SK-N-SH treated with all-trans-retinoic acid at 6 μM for 48 hours (cell line): Measurements from ENCODE around the gene KRT85.

Experiments used
- ATAC-seq: fragments of 200-7000 bp; cut with Tn5 transposase; 3 replicates; pipeline ENCODE4 v1.9.1; 2020; ENCODE audit warnings: mild to moderate bottlenecking, moderate library complexity
- ARNTL ChIP-seq: fragments of 450-650 bp; formaldehyde crosslinking; IDR thresholded peaks from 2 replicates; pipeline ENCODE4 v1.5.0; 2020; ENCODE audit warnings: low read depth, mild to moderate bottlenecking, moderate library complexity, borderline replicate concordance
- BACH2 ChIP-seq: fragments of 250-450 bp; sonication (Bioruptor Pico); IDR thresholded peaks from 2 replicates; pipeline ENCODE4 v1.9.0; 2021; ENCODE audit warnings: mild to moderate bottlenecking, borderline replicate concordance
- CSDC2 ChIP-seq: fragments of 250-450 bp; sonication (Bioruptor Pico); IDR thresholded peaks from 2 replicates; pipeline ENCODE4 v1.5.0; 2020; ENCODE audit warnings: mild to moderate bottlenecking, moderate library complexity
- ESRRG ChIP-seq: fragments of 250-450 bp; sonication (Bioruptor Pico); IDR thresholded peaks from 2 replicates; pipeline ENCODE4 v1.6.1; 2021; ENCODE audit warnings: mild to moderate bottlenecking
- GLIS3 ChIP-seq: fragments of 250-450 bp; sonication (Bioruptor Pico); IDR thresholded peaks from 2 replicates; pipeline ENCODE4 v1.5.0; 2020; ENCODE audit warnings: mild to moderate bottlenecking, moderate library complexity
- ISL1 ChIP-seq: fragments of 250-450 bp; sonication (Bioruptor Pico); IDR thresholded peaks from 2 replicates; pipeline ENCODE4 v2.1.2; 2022; ENCODE audit warnings: mild to moderate bottlenecking, moderate library complexity
- OSR1 ChIP-seq: fragments of 250-450 bp; sonication (Bioruptor Pico); IDR thresholded peaks from 2 replicates; pipeline ENCODE4 v1.8.0; 2022; ENCODE audit warnings: moderate library complexity, mild to moderate bottlenecking, inconsistent platforms
- PPARA ChIP-seq: fragments of 250-450 bp; sonication (Bioruptor Pico); IDR thresholded peaks from 2 replicates; pipeline ENCODE4 v1.5.0; 2020; ENCODE audit warnings: mild to moderate bottlenecking, borderline replicate concordance
- RARB ChIP-seq: fragments of 250-450 bp; sonication (Bioruptor Pico); IDR thresholded peaks from 2 replicates; pipeline ENCODE4 v1.8.0; 2021; ENCODE audit warnings: mild to moderate bottlenecking, moderate library complexity
- SNAI2 ChIP-seq: fragments of 250-450 bp; sonication (Bioruptor Pico); IDR thresholded peaks from 2 replicates; pipeline ENCODE4 v1.5.0; 2020; ENCODE audit warnings: mild to moderate bottlenecking, moderate library complexity
- TCF4 ChIP-seq: fragments of 250-450 bp; sonication (Bioruptor Pico); IDR thresholded peaks from 2 replicates; pipeline ENCODE4 v1.8.0; 2021; ENCODE audit warnings: mild to moderate bottlenecking, moderate library complexity, borderline replicate concordance
- TOX ChIP-seq: fragments of 250-450 bp; sonication (Bioruptor Pico); IDR thresholded peaks from 2 replicates; pipeline ENCODE4 v1.8.0; 2021; ENCODE audit warnings: mild to moderate bottlenecking, moderate library complexity, borderline replicate concordance
- ZC3H10 ChIP-seq: fragments of 250-450 bp; sonication (Bioruptor Pico); IDR thresholded peaks from 2 replicates; pipeline ENCODE4 v1.5.1; 2021; ENCODE audit warnings: mild to moderate bottlenecking, moderate library complexity
- ZFP3 ChIP-seq: fragments of 250-450 bp; sonication (Bioruptor Pico); IDR thresholded peaks from 2 replicates; pipeline ENCODE4 v1.5.0; 2020; ENCODE audit warnings: mild to moderate bottlenecking, moderate library complexity
- ZFP30 ChIP-seq: fragments of 450-650 bp; formaldehyde crosslinking; IDR thresholded peaks from 2 replicates; pipeline ENCODE4 v1.5.0; 2022; ENCODE audit warnings: mild to moderate bottlenecking, moderate library complexity
- ZNF565 ChIP-seq: fragments of 450-650 bp; formaldehyde crosslinking; conservative IDR thresholded peaks from 2 replicates; pipeline ENCODE4 v1.5.0; 2020; ENCODE audit warnings: low read depth, mild to moderate bottlenecking, moderate library complexity
- ZNF8 ChIP-seq: fragments of 450-650 bp; formaldehyde crosslinking; IDR thresholded peaks from 2 replicates; pipeline ENCODE4 v1.5.0; 2020; ENCODE audit warnings: mild to moderate bottlenecking, moderate library complexity
- TF ChIP-seq, protein P1 (sequence below): fragments of 250-450 bp; sonication (Bioruptor Pico); IDR thresholded peaks from 2 replicates; pipeline ENCODE4 v1.8.0; 2020; ENCODE audit warnings: mild to moderate bottlenecking, moderate library complexity, borderline replicate concordance
- TF ChIP-seq, protein P2 (sequence below): fragments of 250-450 bp; sonication (Bioruptor Pico); IDR thresholded peaks from 2 replicates; pipeline ENCODE4 v1.5.0; 2020; ENCODE audit warnings: mild to moderate bottlenecking, moderate library complexity
- TF ChIP-seq, protein P3 (sequence below): fragments of 250-450 bp; sonication (Bioruptor Pico); IDR thresholded peaks from 2 replicates; pipeline ENCODE4 v1.8.0; 2021; ENCODE audit warnings: low read depth, mild to moderate bottlenecking, moderate library complexity, borderline replicate concordance
- TF ChIP-seq, protein P4 (sequence below): fragments of 250-450 bp; sonication (Bioruptor Pico); IDR thresholded peaks from 2 replicates; pipeline ENCODE4 v1.5.1; 2021; ENCODE audit warnings: mild to moderate bottlenecking, moderate library complexity

The KRT85 gene

DNA sequence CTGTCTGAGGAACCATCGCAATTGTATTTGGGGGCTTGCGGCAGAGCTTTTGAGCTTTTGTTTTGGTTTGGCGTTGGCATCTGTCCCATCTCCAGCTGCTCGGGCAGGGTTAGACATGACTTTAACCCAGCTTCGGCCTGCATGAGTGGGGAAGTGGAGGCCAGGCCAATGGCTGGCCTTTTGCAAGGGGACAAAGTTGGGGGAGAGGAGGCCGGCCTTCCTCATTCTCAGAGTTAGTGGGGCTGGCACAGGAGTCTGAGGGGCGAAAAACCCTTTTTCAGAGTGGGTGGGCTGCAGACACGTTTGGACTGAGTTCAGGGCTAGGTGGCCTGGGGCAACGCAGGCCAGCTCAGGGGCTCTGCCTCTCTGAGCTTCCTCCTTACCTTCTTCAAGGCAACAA lies 33.6 kb upstream of the KRT85 start (continued):
- TF ChIP-seq ZFP30 (CRISPR knock-in tag) = no peak
- TF ChIP-seq RARB = no peak
- no peak for TF ChIP-seq ISL1 (CRISPR knock-in tag)

DNA sequence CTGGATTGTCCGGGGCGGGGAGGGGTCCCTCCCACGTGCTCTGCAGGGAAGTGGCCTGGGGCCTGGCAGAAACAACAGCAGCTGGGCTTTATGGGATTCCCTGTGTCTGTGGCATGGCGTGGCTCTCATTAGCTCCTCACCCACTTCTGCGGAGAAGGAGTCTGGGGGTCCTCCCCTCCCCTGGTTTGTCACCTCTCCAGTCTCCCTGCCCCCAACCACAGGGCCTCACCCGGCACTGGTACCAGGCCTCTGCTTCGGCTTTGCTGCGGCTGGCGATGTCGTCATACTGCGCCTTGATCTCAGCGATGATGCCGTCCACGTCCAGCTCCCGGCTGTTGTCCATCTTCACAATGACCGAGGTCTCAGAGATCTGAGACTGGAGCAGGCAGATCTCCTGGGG lies 32.5 kb upstream of the KRT85 start:
- no peak for ATAC-seq

DNA sequence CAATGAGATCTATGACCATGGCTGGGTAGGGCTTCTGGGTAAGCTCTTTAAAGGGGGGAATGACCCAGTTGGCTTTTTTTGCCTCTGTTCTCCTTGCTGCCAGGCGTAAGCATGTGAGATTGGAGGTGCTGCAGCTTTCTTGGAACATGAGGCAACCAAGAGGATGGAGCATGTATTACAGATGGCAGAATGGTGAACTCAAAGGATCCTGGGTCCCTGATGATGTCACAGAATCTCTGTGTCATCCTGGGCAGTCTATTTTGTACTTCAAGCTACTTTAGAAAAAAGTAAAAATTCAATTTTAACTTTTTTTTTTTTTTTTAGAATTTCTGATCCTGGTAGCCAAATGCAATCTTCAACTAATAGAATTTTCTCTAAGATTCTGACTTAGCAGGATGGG lies 30.9 kb upstream of the KRT85 start:
- ATAC-seq = no peak

More for the DNA sequence above, 32.5 kb upstream of the KRT85 start:
- no peak for TF ChIP-seq BACH2 (CRISPR knock-in tag)

DNA sequence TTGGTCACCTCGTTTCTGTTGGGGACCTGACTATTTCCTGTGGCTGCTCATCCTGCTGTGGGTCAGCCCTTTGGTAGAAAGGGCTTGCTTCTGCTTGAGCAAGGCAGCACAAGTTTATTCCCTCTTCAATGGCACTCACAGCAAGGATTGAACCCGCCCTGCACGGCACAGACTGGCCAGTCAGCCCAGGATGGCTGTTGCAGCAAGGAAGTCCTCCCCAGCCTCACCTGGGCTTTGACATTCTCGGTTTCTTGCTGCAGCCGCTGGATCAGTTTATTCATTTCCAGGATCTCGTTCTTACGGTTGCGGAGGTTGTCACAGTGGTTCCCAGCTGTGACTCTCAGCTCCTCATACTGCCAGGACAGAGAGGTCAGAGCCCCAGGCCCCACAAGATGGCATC lies 29.4 kb upstream of the KRT85 start:
- ATAC-seq = no peak
- no peak for TF ChIP-seq SNAI2
- TF ChIP-seq ZFP30 (CRISPR knock-in tag) = no peak
- TF ChIP-seq ZNF565 (CRISPR knock-in tag) = no peak
- no peak for TF ChIP-seq ARNTL (CRISPR knock-in tag)
- no peak for TF ChIP-seq CSDC2 (CRISPR knock-in tag)
- TF ChIP-seq, protein P1, sequence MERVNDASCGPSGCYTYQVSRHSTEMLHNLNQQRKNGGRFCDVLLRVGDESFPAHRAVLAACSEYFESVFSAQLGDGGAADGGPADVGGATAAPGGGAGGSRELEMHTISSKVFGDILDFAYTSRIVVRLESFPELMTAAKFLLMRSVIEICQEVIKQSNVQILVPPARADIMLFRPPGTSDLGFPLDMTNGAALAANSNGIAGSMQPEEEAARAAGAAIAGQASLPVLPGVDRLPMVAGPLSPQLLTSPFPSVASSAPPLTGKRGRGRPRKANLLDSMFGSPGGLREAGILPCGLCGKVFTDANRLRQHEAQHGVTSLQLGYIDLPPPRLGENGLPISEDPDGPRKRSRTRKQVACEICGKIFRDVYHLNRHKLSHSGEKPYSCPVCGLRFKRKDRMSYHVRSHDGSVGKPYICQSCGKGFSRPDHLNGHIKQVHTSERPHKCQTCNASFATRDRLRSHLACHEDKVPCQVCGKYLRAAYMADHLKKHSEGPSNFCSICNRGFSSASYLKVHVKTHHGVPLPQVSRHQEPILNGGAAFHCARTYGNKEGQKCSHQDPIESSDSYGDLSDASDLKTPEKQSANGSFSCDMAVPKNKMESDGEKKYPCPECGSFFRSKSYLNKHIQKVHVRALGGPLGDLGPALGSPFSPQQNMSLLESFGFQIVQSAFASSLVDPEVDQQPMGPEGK (CRISPR knock-in tag) = no peak
- no peak for TF ChIP-seq PPARA (CRISPR knock-in tag)

More for the DNA sequence above, 30.9 kb upstream of the KRT85 start:
- TF ChIP-seq ZFP3 (CRISPR knock-in tag) (no peak), PPARA (CRISPR knock-in tag) (no peak), GLIS3 (CRISPR knock-in tag) (no peak), TOX (CRISPR knock-in tag) (no peak), ISL1 (CRISPR knock-in tag) (no peak), ZC3H10 (CRISPR knock-in tag) (no peak)
- TF ChIP-seq, protein P2, sequence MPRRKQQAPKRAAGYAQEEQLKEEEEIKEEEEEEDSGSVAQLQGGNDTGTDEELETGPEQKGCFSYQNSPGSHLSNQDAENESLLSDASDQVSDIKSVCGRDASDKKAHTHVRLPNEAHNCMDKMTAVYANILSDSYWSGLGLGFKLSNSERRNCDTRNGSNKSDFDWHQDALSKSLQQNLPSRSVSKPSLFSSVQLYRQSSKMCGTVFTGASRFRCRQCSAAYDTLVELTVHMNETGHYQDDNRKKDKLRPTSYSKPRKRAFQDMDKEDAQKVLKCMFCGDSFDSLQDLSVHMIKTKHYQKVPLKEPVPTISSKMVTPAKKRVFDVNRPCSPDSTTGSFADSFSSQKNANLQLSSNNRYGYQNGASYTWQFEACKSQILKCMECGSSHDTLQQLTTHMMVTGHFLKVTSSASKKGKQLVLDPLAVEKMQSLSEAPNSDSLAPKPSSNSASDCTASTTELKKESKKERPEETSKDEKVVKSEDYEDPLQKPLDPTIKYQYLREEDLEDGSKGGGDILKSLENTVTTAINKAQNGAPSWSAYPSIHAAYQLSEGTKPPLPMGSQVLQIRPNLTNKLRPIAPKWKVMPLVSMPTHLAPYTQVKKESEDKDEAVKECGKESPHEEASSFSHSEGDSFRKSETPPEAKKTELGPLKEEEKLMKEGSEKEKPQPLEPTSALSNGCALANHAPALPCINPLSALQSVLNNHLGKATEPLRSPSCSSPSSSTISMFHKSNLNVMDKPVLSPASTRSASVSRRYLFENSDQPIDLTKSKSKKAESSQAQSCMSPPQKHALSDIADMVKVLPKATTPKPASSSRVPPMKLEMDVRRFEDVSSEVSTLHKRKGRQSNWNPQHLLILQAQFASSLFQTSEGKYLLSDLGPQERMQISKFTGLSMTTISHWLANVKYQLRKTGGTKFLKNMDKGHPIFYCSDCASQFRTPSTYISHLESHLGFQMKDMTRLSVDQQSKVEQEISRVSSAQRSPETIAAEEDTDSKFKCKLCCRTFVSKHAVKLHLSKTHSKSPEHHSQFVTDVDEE (CRISPR knock-in tag) = no peak

DNA sequence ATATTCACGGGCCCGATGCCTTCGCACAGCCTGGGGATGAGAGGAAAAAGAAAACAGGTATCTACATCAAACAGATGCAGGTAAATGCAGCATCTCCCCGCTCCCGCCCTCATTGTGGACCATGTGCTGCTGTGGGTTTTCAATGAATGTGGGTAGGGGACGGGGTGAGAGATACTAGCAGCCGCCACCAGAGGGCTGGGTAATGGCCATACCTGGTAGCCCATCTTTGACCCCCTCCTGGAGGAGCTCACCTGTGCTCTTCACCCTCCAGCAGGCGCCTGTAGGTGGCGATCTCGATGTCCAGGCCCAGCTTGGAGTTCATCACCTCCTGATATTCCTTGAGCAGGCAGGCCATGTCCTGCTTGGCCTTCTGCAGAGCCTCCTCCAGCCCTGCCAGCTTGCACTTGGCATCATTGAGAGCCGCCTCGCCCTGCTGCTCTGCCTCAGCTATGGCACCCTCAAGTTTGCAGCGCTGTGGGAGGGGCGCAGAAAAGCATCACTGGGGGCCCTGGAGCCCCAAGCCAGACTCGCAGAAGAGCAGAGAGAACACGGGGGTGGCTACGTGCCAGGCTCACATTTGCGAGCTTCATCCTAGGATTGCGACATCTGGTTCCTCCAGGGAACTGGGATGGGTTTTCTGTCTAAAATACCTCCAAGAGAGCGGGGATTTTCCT lies 28.6 kb upstream of the KRT85 start:
- TF ChIP-seq RARB (no peak), SNAI2 (no peak), TCF4 (CRISPR knock-in tag) (no peak), ZFP3 (CRISPR knock-in tag) (no peak), TOX (CRISPR knock-in tag) (no peak), ZFP30 (CRISPR knock-in tag) (no peak)
- ATAC-seq = no peak; the same call in 2 of the 3 replicates

DNA sequence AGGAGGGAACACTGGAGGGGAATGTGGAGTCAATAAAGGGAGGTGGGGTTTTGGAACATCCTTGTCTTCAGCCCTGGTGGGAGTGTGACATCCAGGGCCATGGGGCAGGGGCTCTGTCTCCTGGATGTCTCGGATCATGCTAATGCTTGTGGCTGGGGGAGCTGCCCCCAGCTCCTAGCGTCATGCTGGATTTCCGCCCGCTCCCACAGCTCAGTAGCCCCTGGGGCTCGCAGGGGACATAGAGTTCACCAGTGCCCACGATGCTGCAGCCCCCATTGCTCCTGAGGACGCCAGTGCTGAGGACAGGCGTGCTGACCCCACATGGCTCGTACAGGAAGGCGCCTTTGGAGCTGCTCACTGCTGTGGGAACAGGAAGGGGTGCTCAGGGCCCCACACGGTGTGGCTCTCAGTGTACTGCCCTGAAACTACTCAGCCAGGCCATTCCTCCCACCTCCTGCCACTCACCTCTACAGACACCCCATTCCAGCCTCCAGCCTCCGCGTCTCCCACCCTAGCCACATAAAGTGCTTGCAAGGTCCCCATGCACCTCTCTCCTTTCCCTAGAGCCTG lies 27.6 kb upstream of the KRT85 start:
- TF ChIP-seq, protein P3, sequence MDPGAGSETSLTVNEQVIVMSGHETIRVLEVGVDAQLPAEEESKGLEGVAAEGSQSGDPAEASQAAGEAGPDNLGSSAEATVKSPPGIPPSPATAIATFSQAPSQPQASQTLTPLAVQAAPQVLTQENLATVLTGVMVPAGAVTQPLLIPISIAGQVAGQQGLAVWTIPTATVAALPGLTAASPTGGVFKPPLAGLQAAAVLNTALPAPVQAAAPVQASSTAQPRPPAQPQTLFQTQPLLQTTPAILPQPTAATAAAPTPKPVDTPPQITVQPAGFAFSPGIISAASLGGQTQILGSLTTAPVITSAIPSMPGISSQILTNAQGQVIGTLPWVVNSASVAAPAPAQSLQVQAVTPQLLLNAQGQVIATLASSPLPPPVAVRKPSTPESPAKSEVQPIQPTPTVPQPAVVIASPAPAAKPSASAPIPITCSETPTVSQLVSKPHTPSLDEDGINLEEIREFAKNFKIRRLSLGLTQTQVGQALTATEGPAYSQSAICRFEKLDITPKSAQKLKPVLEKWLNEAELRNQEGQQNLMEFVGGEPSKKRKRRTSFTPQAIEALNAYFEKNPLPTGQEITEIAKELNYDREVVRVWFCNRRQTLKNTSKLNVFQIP = no peak
- TF ChIP-seq OSR1 = no peak
- no peak for TF ChIP-seq CSDC2 (CRISPR knock-in tag)
- TF ChIP-seq ZNF565 (CRISPR knock-in tag) = no peak
- TF ChIP-seq, protein P4, sequence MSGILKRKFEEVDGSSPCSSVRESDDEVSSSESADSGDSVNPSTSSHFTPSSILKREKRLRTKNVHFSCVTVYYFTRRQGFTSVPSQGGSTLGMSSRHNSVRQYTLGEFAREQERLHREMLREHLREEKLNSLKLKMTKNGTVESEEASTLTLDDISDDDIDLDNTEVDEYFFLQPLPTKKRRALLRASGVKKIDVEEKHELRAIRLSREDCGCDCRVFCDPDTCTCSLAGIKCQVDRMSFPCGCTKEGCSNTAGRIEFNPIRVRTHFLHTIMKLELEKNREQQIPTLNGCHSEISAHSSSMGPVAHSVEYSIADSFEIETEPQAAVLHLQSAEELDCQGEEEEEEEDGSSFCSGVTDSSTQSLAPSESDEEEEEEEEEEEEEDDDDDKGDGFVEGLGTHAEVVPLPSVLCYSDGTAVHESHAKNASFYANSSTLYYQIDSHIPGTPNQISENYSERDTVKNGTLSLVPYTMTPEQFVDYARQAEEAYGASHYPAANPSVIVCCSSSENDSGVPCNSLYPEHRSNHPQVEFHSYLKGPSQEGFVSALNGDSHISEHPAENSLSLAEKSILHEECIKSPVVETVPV (CRISPR knock-in tag) = no peak
- TF ChIP-seq PPARA (CRISPR knock-in tag) = no peak
- TF ChIP-seq ZFP30 (CRISPR knock-in tag) = no peak
- TF ChIP-seq ZFP3 (CRISPR knock-in tag) = no peak
- no peak for TF ChIP-seq ARNTL (CRISPR knock-in tag)
- no peak for TF ChIP-seq ZNF8 (CRISPR knock-in tag)
- TF ChIP-seq BACH2 (CRISPR knock-in tag) = no peak
- TF ChIP-seq, protein P1 (CRISPR knock-in tag) = no peak
- no peak for TF ChIP-seq ESRRG (CRISPR knock-in tag)
- ATAC-seq = no peak
